ENCODE results near the gene TMEM108. TPM values are rescaled to one million over a fixed set of nuclear protein-coding genes. Genes with fewer than 3 reads are reported as not detected.

Gene TMEM108
- total RNA-seq, 1 donor from 2014 or later, result not detected

DNA sequence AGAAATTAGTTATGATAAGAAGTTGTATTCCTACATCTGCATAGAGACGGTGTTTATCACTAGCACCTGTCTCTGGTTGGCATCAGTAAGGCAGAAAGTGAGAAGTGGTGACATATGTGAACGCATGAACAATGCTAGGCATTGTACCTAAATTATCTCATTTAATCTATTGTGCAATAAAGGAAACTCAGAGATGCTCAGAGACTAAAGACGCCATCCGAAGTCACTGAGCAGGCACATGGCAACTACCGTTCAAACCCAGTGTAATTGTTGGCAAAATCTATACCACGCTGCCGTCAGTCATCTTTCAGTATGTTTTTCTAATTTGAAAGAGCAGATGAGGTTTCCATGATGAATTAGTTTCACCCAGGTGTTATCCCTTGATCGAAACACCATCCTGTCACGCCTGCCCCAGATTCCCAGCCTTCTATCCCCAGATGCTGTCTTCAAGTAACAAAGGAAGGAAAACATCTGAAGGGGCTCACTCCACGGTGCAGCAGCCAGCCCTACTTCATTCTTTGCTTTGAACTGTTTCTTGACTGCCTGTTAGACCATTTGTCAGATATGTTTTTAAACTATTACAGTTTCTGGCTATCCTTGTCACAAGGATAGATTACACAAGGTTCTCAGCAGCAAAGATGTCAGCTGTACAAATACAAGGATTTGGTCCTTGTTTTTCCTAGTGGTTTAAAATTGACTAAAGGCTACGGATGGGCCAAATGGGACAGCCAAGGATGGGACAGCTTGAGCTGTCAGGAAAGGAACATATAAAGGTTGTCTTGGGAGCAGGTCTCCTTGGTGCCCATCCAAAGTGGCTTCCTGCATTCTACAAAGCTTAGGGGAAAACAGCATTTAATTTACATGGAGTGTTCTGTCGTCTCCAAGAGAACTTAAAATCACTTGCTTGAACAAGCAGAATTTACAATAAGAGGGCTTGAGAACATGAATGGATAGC, 99.1 kb downstream of the TMEM108 start:
- Mint-ChIP-seq H3K4me3 (no peak overlapping the region), H3K4me1 (no peaks in the 10 kb centered on the region), H3K27me3 (no peaks in the 10 kb centered on the region), H3K27ac (no peak overlapping the region), H3K36me3 (ENCODE audit: low read depth) (no peaks in the 10 kb centered on the region), H3K9me3 (no peaks in the 10 kb centered on the region)
- DNase-seq, result no peak
- intact Hi-C loops (cut with micrococcal nuclease), result no loop called here

DNA sequence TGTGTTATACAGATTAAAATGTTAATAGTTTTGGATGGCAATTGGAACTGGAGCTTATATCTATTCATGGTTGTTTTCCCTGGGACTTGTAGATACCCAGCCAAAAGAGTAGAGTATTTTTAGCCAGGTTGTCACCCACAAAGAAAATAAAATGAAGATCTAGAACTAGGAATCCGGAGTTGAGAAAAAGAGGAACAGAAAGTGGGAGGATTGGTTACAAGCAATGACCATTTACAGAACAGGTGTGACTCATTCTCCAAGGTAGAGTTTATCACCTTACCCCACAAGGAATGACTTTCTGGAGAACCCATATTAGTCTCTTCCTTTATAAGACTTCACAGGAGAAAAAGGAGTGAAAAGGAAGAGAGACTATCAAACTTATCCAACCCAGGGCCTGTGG, 99.8 kb downstream of the TMEM108 start:
- no peaks in the 10 kb centered on the region for H3K4me1 Mint-ChIP-seq
- H3K27me3 Mint-ChIP-seq, result no peaks in the 10 kb centered on the region
- H3K27ac Mint-ChIP-seq, result no peak overlapping the region
- intact Hi-C loops (cut with micrococcal nuclease), result no loop called here
- no peaks in the 10 kb centered on the region for H3K9me3 Mint-ChIP-seq
- H3K4me3 Mint-ChIP-seq, result no peak overlapping the region
- no peak for DNase-seq
- no peaks in the 10 kb centered on the region for H3K36me3 Mint-ChIP-seq (ENCODE audit: low read depth)

GRCh38 chr3:133152056-133152455, 113.9 kb downstream of the TMEM108 start:
- Mint-ChIP-seq H3K36me3 (ENCODE audit: low read depth) (no peaks in the 10 kb centered on the region), H3K4me3 (no peak overlapping the region), H3K27me3 (no peaks in the 10 kb centered on the region), H3K27ac (no peak overlapping the region), H3K4me1 (no peaks in the 10 kb centered on the region), H3K9me3 (peaks cover 2% of the 10 kb centered on the region)
- intact Hi-C loops (cut with micrococcal nuclease), result no loop called here
- no peak for DNase-seq

- Mint-ChIP-seq H3K27ac (no peak overlapping the region), H3K4me1 (no peaks in the 10 kb centered on the region), H3K36me3 (ENCODE audit: low read depth) (no peaks in the 10 kb centered on the region), H3K9me3 (no peaks in the 10 kb centered on the region), H3K4me3 (no peak overlapping the region), H3K27me3 (no peaks in the 10 kb centered on the region)
- DNase-seq, result no peak
- intact Hi-C loops (cut with micrococcal nuclease), result no loop called here
Observed at GRCh38 chr3:133152681-133153220, 114.6 kb downstream of the TMEM108 start.

GRCh38 chr3:133153382-133153781, 115.2 kb downstream of the TMEM108 start:
- intact Hi-C loops (cut with micrococcal nuclease), result no loop called here
- H3K9me3 Mint-ChIP-seq, result no peaks in the 10 kb centered on the region
- H3K27me3 Mint-ChIP-seq, result no peaks in the 10 kb centered on the region
- DNase-seq, result no peak
- H3K4me1 Mint-ChIP-seq, result no peaks in the 10 kb centered on the region
- no peaks in the 10 kb centered on the region for H3K36me3 Mint-ChIP-seq (ENCODE audit: low read depth)
- H3K27ac Mint-ChIP-seq, result no peak overlapping the region
- H3K4me3 Mint-ChIP-seq, result no peak overlapping the region

- H3K36me3 Mint-ChIP-seq (ENCODE audit: low read depth), result no peaks in the 10 kb centered on the region
- no peaks in the 10 kb centered on the region for H3K4me1 Mint-ChIP-seq
- no peak overlapping the region for H3K27ac Mint-ChIP-seq
- H3K9me3 Mint-ChIP-seq, result no peaks in the 10 kb centered on the region
- DNase-seq, result no peak
- H3K27me3 Mint-ChIP-seq, result no peaks in the 10 kb centered on the region
- intact Hi-C loops (cut with micrococcal nuclease), result no loop called here
- no peak overlapping the region for H3K4me3 Mint-ChIP-seq
Observed at GRCh38 chr3:133157716-133158115, 119.5 kb downstream of the TMEM108 start.

GRCh38 chr3:133158686-133159085, 120.5 kb downstream of the TMEM108 start:
- Mint-ChIP-seq H3K4me1 (no peaks in the 10 kb centered on the region), H3K27ac (no peak overlapping the region), H3K4me3 (no peak overlapping the region), H3K36me3 (ENCODE audit: low read depth) (no peaks in the 10 kb centered on the region), H3K9me3 (no peaks in the 10 kb centered on the region), H3K27me3 (no peaks in the 10 kb centered on the region)
- no peak for DNase-seq
- intact Hi-C loops (cut with micrococcal nuclease), result no loop called here

GRCh38 chr3:133159498-133160475, 121.6 kb downstream of the TMEM108 start:
- intact Hi-C loops (cut with micrococcal nuclease), result no loop called here
- no peaks in the 10 kb centered on the region for H3K36me3 Mint-ChIP-seq (ENCODE audit: low read depth)
- H3K27ac Mint-ChIP-seq, result no peak overlapping the region
- DNase-seq, result no peak
- H3K27me3 Mint-ChIP-seq, result no peaks in the 10 kb centered on the region
- no peaks in the 10 kb centered on the region for H3K4me1 Mint-ChIP-seq
- H3K4me3 Mint-ChIP-seq, result no peak overlapping the region
- H3K9me3 Mint-ChIP-seq, result no peaks in the 10 kb centered on the region

DNA sequence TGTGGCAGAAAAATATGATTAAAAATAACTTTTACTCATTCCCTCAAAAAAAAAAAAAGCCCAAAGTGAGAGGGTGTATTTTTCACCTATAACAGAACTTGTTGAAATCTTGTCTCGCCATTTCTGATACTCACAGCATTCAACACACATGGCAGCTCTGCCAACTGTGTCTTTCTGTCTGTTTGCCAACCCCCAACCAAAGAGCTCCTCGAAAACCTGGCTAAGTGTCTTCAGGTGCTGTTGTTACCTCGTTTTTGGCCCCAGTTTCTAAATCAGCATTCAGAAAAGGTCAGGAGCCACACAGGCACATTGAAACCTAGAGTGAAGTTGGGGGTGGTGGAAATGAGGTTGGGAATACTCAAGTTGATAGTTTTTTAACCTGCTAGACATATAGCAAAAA, 123.5 kb downstream of the TMEM108 start:
- no peaks in the 10 kb centered on the region for H3K4me1 Mint-ChIP-seq
- H3K36me3 Mint-ChIP-seq (ENCODE audit: low read depth), result no peaks in the 10 kb centered on the region

GRCh38 chr3:133162265-133162664, 124.1 kb downstream of the TMEM108 start:
- intact Hi-C loops (cut with micrococcal nuclease), result no loop called here
- Mint-ChIP-seq H3K9me3 (no peaks in the 10 kb centered on the region), H3K27me3 (no peaks in the 10 kb centered on the region), H3K36me3 (ENCODE audit: low read depth) (no peaks in the 10 kb centered on the region), H3K4me3 (no peak overlapping the region), H3K27ac (no peak overlapping the region), H3K4me1 (no peaks in the 10 kb centered on the region)
- no peak for DNase-seq

More for the DNA sequence above, 123.5 kb downstream of the TMEM108 start:
- no peak overlapping the region for H3K27ac Mint-ChIP-seq
- no peaks in the 10 kb centered on the region for H3K9me3 Mint-ChIP-seq
- intact Hi-C loops (cut with micrococcal nuclease), result no loop called here
- DNase-seq, result no peak
- no peak overlapping the region for H3K4me3 Mint-ChIP-seq
- H3K27me3 Mint-ChIP-seq, result no peaks in the 10 kb centered on the region

DNA sequence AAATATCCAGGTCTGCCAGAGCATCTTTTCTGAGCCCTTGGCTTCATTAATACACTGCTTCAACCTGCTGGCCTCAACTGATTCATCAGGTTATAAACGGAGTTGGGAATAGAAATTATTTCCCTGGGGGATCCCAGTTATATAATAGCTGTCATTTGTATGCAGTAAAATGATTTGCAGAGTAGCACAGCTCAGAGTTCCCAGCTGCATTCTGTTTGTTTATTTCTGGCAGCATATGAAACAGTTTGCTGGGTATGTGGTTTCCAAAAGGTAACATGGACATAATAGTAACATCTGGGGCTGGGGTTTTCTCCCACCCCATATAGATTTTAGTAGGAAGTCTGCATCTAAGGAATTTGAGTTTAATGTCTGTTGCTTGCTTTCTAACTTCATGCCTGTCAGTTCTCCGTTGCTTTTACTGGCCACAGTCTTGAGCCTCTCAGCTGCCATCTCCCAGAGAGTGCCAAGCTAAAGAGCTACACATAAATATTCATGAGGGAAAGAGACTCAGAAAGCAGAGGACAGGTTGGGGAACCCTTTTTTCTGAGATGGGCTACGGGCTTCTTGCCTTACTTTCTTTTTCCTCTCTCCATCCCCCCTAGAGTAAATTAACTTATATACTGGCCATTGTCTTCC, 124.6 kb downstream of the TMEM108 start:
- DNase-seq, result no peak
- H3K9me3 Mint-ChIP-seq, result no peaks in the 10 kb centered on the region
- no peaks in the 10 kb centered on the region for H3K27me3 Mint-ChIP-seq
- intact Hi-C loops (cut with micrococcal nuclease), result no loop called here
- H3K27ac Mint-ChIP-seq, result no peak overlapping the region
- H3K36me3 Mint-ChIP-seq (ENCODE audit: low read depth), result no peaks in the 10 kb centered on the region
- no peaks in the 10 kb centered on the region for H3K4me1 Mint-ChIP-seq
- no peak overlapping the region for H3K4me3 Mint-ChIP-seq

DNA sequence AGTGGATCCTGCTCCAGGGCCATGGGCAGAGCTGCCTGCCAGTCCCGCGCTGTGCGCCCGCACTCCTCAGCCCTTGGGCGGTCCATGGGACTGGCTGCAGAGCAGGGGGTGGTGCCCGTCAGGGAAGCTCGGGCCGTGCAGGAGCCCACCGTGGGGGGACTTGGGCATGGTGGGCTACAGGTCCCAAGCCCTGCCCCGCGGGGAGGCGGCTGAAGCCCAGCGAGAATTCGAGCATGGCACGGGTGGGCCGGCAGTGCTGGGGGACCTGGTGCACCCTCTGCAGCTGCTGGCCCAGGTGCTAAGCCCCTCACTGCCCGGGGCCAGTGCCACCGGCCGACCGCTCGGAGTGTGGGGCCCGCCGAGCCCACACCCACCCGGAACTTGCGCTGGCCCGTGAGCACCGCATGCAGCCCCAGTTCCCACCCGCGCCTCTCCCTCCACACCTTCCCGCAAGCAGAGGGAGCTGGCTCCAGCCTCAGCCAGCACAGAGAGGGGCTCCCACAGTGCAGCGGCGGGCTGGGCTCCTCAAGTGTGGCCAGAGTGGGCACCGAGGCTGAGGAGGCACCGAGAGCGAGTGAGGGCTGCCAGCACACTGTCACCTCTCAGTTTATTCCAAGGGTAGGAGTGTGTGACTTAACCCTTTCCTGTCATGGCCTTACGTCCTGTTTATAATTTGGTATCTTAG, 129.3 kb downstream of the TMEM108 start:
- Mint-ChIP-seq H3K27me3 (peaks cover 3% of the 10 kb centered on the region), H3K27ac (no peak overlapping the region), H3K9me3 (no peaks in the 10 kb centered on the region), H3K4me3 (no peak overlapping the region), H3K4me1 (no peaks in the 10 kb centered on the region), H3K36me3 (ENCODE audit: low read depth) (no peaks in the 10 kb centered on the region)
- intact Hi-C loops (cut with micrococcal nuclease), result no loop called here
- no peak for DNase-seq

GRCh38 chr3:133168025-133168401, 129.8 kb downstream of the TMEM108 start:
- Mint-ChIP-seq H3K27ac (no peak overlapping the region), H3K4me3 (no peak overlapping the region), H3K4me1 (no peaks in the 10 kb centered on the region), H3K27me3 (peaks cover 3% of the 10 kb centered on the region), H3K9me3 (no peaks in the 10 kb centered on the region), H3K36me3 (ENCODE audit: low read depth) (no peaks in the 10 kb centered on the region)
- no peak for DNase-seq
- intact Hi-C loops (cut with micrococcal nuclease), result no loop called here
